DMS53 (cell line): ENCODE measurements around the gene WDFY4.

ENCODE experiments used
- DNase-seq: peaks from one replicate; lab custom pipeline; 2025; lab: John Stamatoyannopoulos, UW

WDFY4 gene

GRCh38 chr10:48818861-48819520, 134.3 kb downstream of the WDFY4 start:
- no peak for DNase-seq

- no peak for DNase-seq
These were observed 135.1 kb downstream of the WDFY4 start for GRCh38 chr10:48819783-48820182.

GRCh38 chr10:48820231-48820630, 135.6 kb downstream of the WDFY4 start:
- no peak for DNase-seq

- DNase-seq, result no peak
These were observed 136.0 kb downstream of the WDFY4 start for GRCh38 chr10:48820699-48821098.

- no peak for DNase-seq
These were observed 136.4 kb downstream of the WDFY4 start for GRCh38 chr10:48821111-48821510.

- DNase-seq, result no peak
These were observed 137.0 kb downstream of the WDFY4 start for GRCh38 chr10:48821692-48822091.

- DNase-seq, result no peak
These were observed 149.0 kb downstream of the WDFY4 start for GRCh38 chr10:48833674-48834073.

GRCh38 chr10:48834189-48834965, 149.7 kb downstream of the WDFY4 start:
- no peak for DNase-seq

GRCh38 chr10:48835781-48836180, 151.1 kb downstream of the WDFY4 start:
- no peak for DNase-seq

- DNase-seq, result no peak
These were observed 151.9 kb downstream of the WDFY4 start for GRCh38 chr10:48836605-48837004.

- peak; percentile 45 for DNase-seq
These were observed 154.2 kb downstream of the WDFY4 start for GRCh38 chr10:48838834-48839233.

- DNase-seq, result no peak
These were observed 155.4 kb downstream of the WDFY4 start for GRCh38 chr10:48839809-48840679.

- DNase-seq, result no peak
These were observed 157.6 kb downstream of the WDFY4 start for GRCh38 chr10:48842231-48842630.

GRCh38 chr10:48843198-48843597, 158.5 kb downstream of the WDFY4 start:
- DNase-seq, result no peak

GRCh38 chr10:48844616-48845015, 159.9 kb downstream of the WDFY4 start:
- no peak for DNase-seq

GRCh38 chr10:48845512-48845911, 160.8 kb downstream of the WDFY4 start:
- no peak for DNase-seq

GRCh38 chr10:48847691-48848090, 163.0 kb downstream of the WDFY4 start:
- DNase-seq, result no peak

- no peak for DNase-seq
These were observed 172.2 kb downstream of the WDFY4 start for GRCh38 chr10:48856855-48857254.

- DNase-seq, result no peak
These were observed 187.6 kb downstream of the WDFY4 start for GRCh38 chr10:48872234-48872633.

- DNase-seq, result no peak
These were observed 193.4 kb downstream of the WDFY4 start for GRCh38 chr10:48878091-48878490.

- no peak for DNase-seq
These were observed 194.8 kb downstream of the WDFY4 start for GRCh38 chr10:48879451-48879850.

- no peak for DNase-seq
These were observed 195.5 kb downstream of the WDFY4 start for GRCh38 chr10:48880016-48880705.
